DND-41 (cell line): Measurements from ENCODE around the gene RHBDD1.

ENCODE experiments used
- ATAC-seq: fragments of 200-7000 bp; cut with Tn5 transposase; 3 replicates; pipeline ENCODE4 v1.9.1; 2021; ENCODE audit warnings: low read depth; ENCODE audit not compliant: insufficient read depth
- DNase-seq: peaks from one replicate; pipeline ENCODE4 v3.0.0-alpha.2; 2020
- H2AFZ ChIP-seq: 2 replicates; pipeline ENCODE4 v1.6.0; 2012; ENCODE audit warnings: low read depth, low read length
- H3K27ac ChIP-seq: 2 replicates; pipeline ENCODE4 v1.5.1; 2012; ENCODE audit warnings: low read length, inconsistent platforms
- H3K27me3 ChIP-seq: fragments of 200-600 bp; sonication (generic); 2 replicates; pipeline ENCODE4 v1.6.0; 2012; ENCODE audit warnings: low read length, mild to moderate bottlenecking, inconsistent platforms; ENCODE audit not compliant: insufficient read depth, poor library complexity
- H3K36me3 ChIP-seq: 2 replicates; pipeline ENCODE4 v1.5.1; 2012; ENCODE audit warnings: low read length, inconsistent platforms; ENCODE audit not compliant: insufficient read depth
- H3K4me1 ChIP-seq: 2 replicates; pipeline ENCODE4 v1.5.1; 2012; ENCODE audit warnings: mild to moderate bottlenecking, low read length; ENCODE audit not compliant: insufficient read depth
- H3K4me2 ChIP-seq: 2 replicates; pipeline ENCODE4 v1.6.0; 2012; ENCODE audit warnings: mild to moderate bottlenecking, moderate library complexity, low read length, inconsistent platforms; ENCODE audit not compliant: insufficient read depth
- H3K4me3 ChIP-seq, 2 experiments: fragments of 200-600 bp in 1 of 2; shearing (Covaris generic) in 1 of 2; 2 replicates each; pipeline ENCODE4 v1.5.1; 2012 to 2016; ENCODE audit warnings: inconsistent platforms in 2 of 2, low read length in 2 of 2, mild to moderate bottlenecking in 2 of 2, low read depth in 1 of 2, moderate library complexity in 1 of 2
- H3K79me2 ChIP-seq: 2 replicates; pipeline ENCODE4 v1.6.0; 2012; ENCODE audit warnings: low read length, inconsistent platforms; ENCODE audit not compliant: insufficient read depth
- H3K9ac ChIP-seq: 2 replicates; pipeline ENCODE4 v1.6.0; 2012; ENCODE audit warnings: low read depth, mild to moderate bottlenecking, inconsistent platforms, low read length, moderate library complexity
- H3K9me3 ChIP-seq: 2 replicates; pipeline ENCODE4 v1.5.1; 2012; ENCODE audit warnings: low read length, moderate library complexity, mild to moderate bottlenecking, inconsistent platforms; ENCODE audit not compliant: insufficient read depth, severe bottlenecking
- H4K20me1 ChIP-seq: 2 replicates; pipeline ENCODE4 v1.6.0; 2012; ENCODE audit warnings: low read length; ENCODE audit not compliant: insufficient read depth
- CTCF ChIP-seq: IDR thresholded peaks from 2 replicates; pipeline ENCODE4 v1.5.1; 2012; ENCODE audit warnings: borderline replicate concordance, low read length, moderate library complexity, mild to moderate bottlenecking; ENCODE audit not compliant: poor library complexity, severe bottlenecking; ENCODE audit errors: extremely low read depth
- EZH2 ChIP-seq: IDR thresholded peaks from 3 replicates; pipeline ENCODE4 v1.6.1; 2012; ENCODE audit warnings: borderline replicate concordance, low read depth, mild to moderate bottlenecking, moderate library complexity, low read length, inconsistent platforms; ENCODE audit not compliant: severe bottlenecking

Gene RHBDD1

GRCh38 chr2:226979004-226979403, 143.2 kb downstream of the RHBDD1 start:
- peak overlapping the region; percentile 81 for H3K27ac ChIP-seq
- ATAC-seq: no peak
- H4K20me1 ChIP-seq: no peaks in the 10 kb centered on the region
- no peak for DNase-seq
- H3K4me2 ChIP-seq: no peak overlapping the region
- no peaks in the 10 kb centered on the region for H3K9me3 ChIP-seq
- H3K4me1 ChIP-seq: peaks cover 70% of the 10 kb centered on the region
- H2AFZ ChIP-seq: no peak overlapping the region
- H3K79me2 ChIP-seq: no peaks in the 10 kb centered on the region
- H3K9ac ChIP-seq: no peak overlapping the region
- 0 out of 2 replicates have a peak, but pooled peaks cover 4% of the 10 kb centered on the region for H3K36me3 ChIP-seq
- no peaks in the 10 kb centered on the region for H3K27me3 ChIP-seq
- no peak overlapping the region for H3K4me3 ChIP-seq
- TF ChIP-seq EZH2: no peak
- no peak for TF ChIP-seq CTCF

- peak; percentile 29; the same call in 2 of the 3 replicates for ATAC-seq
Observed at GRCh38 chr2:226981791-226982326, 146.0 kb downstream of the RHBDD1 start.

GRCh38 chr2:226983895-226984749, 148.3 kb downstream of the RHBDD1 start:
- TF ChIP-seq CTCF (no peak), EZH2 (no peak)
- H3K27ac ChIP-seq: peak overlapping the region; percentile 98
- H3K36me3 ChIP-seq: 0 out of 2 replicates have a peak, but pooled peaks cover 4% of the 10 kb centered on the region
- H3K4me3 ChIP-seq: no peak overlapping the region
- H3K9me3 ChIP-seq: no peaks in the 10 kb centered on the region
- peaks cover 47% of the 10 kb centered on the region for H3K4me1 ChIP-seq
- H3K79me2 ChIP-seq: no peaks in the 10 kb centered on the region
- H3K9ac ChIP-seq: peak overlapping the region; percentile 56
- H2AFZ ChIP-seq: peak overlapping the region; percentile 14; the same call in 1 of the 2 replicates
- peak overlapping the region; percentile 41 for H3K4me2 ChIP-seq
- no peaks in the 10 kb centered on the region for H4K20me1 ChIP-seq
- DNase-seq (peak; percentile 82), ATAC-seq (peak; percentile 79)
- no peaks in the 10 kb centered on the region for H3K27me3 ChIP-seq

More at GRCh38 chr2:226981791-226982326, 146.0 kb downstream of the RHBDD1 start:
- H3K36me3 ChIP-seq: 0 out of 2 replicates have a peak, but pooled peaks cover 4% of the 10 kb centered on the region
- H3K27ac ChIP-seq: peak overlapping the region; percentile 55
- H3K27me3 ChIP-seq: no peaks in the 10 kb centered on the region
- no peaks in the 10 kb centered on the region for H3K79me2 ChIP-seq
- H3K9ac ChIP-seq: peak overlapping the region; percentile 3; the same call in 1 of the 2 replicates
- DNase-seq: peak; percentile 58
- TF ChIP-seq CTCF: no peak
- no peak for TF ChIP-seq EZH2
- peaks cover 68% of the 10 kb centered on the region for H3K4me1 ChIP-seq
- no peak overlapping the region for H3K4me2 ChIP-seq
- no peaks in the 10 kb centered on the region for H3K9me3 ChIP-seq
- no peak overlapping the region for H2AFZ ChIP-seq
- no peak overlapping the region for H3K4me3 ChIP-seq
- no peaks in the 10 kb centered on the region for H4K20me1 ChIP-seq
